ENCODE data around the gene RHO.
"Not testable (repeated sequence)": the region's sequence is repeated elsewhere in the genome, so short reads cannot be mapped to it uniquely, and the experiment has no call there.

- TF ChIP-seq, protein P1, sequence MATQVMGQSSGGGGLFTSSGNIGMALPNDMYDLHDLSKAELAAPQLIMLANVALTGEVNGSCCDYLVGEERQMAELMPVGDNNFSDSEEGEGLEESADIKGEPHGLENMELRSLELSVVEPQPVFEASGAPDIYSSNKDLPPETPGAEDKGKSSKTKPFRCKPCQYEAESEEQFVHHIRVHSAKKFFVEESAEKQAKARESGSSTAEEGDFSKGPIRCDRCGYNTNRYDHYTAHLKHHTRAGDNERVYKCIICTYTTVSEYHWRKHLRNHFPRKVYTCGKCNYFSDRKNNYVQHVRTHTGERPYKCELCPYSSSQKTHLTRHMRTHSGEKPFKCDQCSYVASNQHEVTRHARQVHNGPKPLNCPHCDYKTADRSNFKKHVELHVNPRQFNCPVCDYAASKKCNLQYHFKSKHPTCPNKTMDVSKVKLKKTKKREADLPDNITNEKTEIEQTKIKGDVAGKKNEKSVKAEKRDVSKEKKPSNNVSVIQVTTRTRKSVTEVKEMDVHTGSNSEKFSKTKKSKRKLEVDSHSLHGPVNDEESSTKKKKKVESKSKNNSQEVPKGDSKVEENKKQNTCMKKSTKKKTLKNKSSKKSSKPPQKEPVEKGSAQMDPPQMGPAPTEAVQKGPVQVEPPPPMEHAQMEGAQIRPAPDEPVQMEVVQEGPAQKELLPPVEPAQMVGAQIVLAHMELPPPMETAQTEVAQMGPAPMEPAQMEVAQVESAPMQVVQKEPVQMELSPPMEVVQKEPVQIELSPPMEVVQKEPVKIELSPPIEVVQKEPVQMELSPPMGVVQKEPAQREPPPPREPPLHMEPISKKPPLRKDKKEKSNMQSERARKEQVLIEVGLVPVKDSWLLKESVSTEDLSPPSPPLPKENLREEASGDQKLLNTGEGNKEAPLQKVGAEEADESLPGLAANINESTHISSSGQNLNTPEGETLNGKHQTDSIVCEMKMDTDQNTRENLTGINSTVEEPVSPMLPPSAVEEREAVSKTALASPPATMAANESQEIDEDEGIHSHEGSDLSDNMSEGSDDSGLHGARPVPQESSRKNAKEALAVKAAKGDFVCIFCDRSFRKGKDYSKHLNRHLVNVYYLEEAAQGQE (IDR thresholded peaks at IDR 0.05; ENCODE audit: insufficient read depth in 1 of 2, low read depth in 2 of 2, low read length in 1 of 2): not testable (repeated sequence)
- TF ChIP-seq CTCF (IDR thresholded peaks at IDR 0.05); POLR2AphosphoS5 (IDR thresholded peaks at IDR 0.05; ENCODE audit: low read depth, low read length): not testable (repeated sequence)
Measured at GRCh38 chr3:129499604-129500333, 28.7 kb upstream of the RHO start.

Measured in Panc1 (cell line).